HG02852 (cell line): ENCODE data around the gene PCSK5.

Source experiments
- ATAC-seq: cut with Tn5 transposase; IDR thresholded peaks from one replicate; pipeline ENCODE4 v1.9.1; 2021; ENCODE audit warnings: mild to moderate bottlenecking, moderate library complexity; ENCODE audit not compliant: unreplicated experiment

PCSK5 gene

DNA sequence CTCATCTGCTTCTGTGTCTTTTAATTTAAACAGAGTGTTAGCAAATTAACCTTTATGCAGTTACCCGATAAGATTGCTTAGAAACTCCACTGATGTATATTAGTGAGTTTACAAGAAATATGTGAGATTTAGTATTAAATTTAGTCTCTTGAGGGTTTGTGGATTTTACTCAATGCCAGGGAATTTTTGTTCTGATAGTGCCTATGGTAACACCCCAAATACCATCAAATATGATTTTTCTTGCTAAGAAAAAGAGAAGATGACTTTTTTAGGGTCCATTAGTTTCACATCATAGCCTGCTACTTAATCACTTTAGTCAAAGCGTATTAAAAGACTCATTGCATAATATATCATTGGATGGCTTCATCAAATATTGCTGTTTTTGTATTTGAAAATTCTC lies 224.9 kb downstream of the PCSK5 start:
- ATAC-seq = no peak

DNA sequence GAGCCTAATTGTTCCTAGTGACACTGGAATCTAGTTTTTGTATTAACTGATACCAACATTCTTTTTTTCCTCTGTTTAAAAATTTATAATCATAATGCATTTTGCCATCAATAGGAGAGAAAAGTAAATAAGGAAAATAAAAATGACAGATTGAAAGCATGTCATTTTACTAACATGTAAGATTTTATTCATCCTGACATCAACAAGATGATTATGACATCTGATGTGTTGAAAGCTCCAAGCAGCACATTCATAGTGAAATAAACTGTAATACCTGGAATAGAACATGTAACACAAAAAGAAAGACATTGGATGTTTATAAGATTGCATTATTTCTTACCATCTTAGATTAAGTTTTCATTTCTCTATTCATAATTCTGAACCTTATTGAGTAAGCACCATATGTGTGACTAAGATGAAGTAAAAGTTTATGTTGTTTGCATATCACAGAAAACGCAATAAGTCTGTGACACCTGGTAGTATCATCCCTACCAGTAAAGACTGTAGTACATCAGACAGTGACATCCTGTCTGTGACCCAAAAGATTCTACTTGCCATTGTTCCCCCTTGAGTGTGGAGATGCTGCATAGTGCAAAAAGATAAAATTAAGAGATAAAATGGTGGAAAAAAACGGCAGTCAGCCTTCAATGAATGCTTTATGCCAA lies 225.6 kb downstream of the PCSK5 start:
- no peak for ATAC-seq

- ATAC-seq = no peak
Observed at GRCh38 chr9:76116913-76117312, 226.4 kb downstream of the PCSK5 start.

- no peak for ATAC-seq
Observed at GRCh38 chr9:76127637-76128036, 237.2 kb downstream of the PCSK5 start.

- no peak for ATAC-seq
Observed at GRCh38 chr9:76135902-76136301, 245.4 kb downstream of the PCSK5 start.

DNA sequence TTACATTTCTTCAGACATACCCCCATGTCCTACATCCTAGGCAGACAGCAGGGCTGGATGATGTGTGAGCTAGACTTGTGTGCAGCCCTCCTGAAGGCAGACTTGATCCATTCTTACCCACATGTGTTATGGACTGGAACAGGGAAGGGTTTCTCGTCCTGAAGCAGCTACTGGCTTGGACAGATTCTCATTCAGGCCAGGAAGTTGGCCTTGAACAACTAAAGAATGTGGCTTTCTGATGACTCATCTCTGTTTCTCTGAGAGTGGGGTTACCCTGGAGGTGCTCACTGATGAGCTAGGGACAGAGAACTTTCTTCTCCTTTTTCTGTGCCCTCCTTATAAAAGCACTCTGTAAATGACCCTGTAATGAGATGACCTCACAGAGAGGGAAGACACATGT lies 246.5 kb downstream of the PCSK5 start:
- ATAC-seq = peak; percentile 56

GRCh38 chr9:76137931-76138330 lies 247.5 kb downstream of the PCSK5 start:
- ATAC-seq = no peak

GRCh38 chr9:76138360-76138759 lies 247.9 kb downstream of the PCSK5 start:
- ATAC-seq = no peak

GRCh38 chr9:76143834-76144233 lies 253.4 kb downstream of the PCSK5 start:
- ATAC-seq = no peak

DNA sequence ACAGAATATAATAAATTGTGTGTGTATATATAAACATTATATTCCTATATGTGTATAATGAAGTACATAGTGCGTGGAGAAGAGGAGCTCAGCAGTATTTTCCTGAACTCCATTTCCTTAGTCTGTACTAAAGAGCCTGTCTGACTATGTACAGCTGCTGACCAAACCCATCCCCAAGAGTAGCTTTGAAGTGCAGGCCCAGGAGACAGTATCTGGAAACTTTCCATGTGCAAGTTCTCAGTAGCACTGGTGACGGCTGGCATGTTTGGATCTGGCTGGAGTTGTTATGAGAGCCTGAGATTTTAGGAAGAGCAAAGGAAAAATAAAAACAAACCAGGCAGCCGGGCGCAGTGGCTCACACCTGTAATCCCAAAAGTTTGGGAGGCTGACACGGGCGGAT lies 259.5 kb downstream of the PCSK5 start:
- no peak for ATAC-seq

DNA sequence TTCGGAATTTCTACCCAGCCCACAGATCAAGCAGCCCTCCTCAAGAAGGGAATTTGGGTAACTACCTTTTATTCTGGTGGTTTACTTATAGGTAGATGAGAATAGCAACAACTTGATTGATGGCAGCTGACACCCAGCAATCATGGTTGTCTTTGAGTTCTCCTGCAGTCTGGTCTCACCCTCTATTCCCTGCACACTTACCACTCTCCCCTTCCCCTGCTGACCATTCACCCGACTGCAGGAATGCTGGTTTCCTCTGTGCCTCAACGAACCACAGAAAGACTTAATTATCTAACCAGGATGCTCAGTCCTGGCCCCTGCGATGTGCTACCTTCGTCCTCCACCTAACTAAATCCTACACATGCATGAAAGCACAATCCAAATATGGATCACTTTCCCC lies 260.8 kb downstream of the PCSK5 start:
- no peak for ATAC-seq

DNA sequence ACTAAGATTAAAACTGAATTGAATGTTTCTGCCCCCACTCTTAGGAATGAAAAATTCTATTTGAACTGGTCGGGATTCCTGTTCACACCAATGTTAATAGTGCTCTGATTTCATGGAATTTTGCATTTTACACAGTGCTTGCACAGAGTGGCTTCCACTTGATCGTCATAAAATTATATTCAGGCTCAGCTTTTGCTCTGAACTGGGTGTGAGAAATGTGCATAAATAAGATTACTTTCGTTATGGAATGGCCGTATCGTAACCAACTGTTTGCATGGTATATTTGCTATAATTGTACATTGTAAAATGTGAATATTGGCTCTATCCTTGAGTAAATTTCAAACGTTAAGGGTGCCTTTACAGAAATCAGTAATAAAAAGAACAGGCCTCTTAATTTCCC lies 262.9 kb downstream of the PCSK5 start:
- no peak for ATAC-seq

GRCh38 chr9:76153902-76154629 lies 263.6 kb downstream of the PCSK5 start:
- ATAC-seq = no peak

DNA sequence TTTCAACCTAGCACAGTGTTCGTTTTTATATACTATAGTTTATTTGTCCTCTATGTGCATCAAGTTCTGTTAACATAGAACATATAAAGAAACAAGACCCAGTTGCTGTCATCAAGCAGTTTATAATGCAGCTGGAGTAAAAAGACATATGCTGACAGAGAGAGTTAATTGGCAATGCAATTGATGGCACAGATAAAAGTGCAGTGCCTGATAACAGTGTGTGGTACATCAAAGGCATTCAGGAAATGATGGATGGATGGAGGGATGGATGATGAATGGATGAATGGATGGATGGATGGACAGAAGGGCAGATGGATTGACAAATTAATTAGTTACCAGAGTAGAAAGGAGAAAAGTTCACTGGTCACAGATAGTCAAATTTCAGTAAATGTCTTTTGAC lies 264.9 kb downstream of the PCSK5 start:
- no peak for ATAC-seq

DNA sequence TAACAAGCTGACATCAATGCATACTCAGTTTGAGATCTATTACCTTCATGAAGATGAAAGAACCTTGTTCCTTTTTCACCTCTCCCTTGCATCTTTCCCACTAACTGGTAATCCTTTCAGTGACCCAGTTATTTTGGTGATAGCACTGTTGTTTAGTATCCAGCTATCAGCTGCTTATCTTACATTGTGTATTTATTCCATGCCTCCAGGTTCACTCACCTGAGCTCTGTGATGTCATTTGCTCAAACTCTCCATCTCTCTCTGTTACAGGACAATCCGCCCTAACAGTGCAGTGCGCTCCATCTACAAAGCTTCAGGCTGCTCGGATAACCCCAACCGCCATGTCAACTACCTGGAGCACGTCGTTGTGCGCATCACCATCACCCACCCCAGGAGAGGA lies 268.2 kb downstream of the PCSK5 start:
- no peak for ATAC-seq

DNA sequence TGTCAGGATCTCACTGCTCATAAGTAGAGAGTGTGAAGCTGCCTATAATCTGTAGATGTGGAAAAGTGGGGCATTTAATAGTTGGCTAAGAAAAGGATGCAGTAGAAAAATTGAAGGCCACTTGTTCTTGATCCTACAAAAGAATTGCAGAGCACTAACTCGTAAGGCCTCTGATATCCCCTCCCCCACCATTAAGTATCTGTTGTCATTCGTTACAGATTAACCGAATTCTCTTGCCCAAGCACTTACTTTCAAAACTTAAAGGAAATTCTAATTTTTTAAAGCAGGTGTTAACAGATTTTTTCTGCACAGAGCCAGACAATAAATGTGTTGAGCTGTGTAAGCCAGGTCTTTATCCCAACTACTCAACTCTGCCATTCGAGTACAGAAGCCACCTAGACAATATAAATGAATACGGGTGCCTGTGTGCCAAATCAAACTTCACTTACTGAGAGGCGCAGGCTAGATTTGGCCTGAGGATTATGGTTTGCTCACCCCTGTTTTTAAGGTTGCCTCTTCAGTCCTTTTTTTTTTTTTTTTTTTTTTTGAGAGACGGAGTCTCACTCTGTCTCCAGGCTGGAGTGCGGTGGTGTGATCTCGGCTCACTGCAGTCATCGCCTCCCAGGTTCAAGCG lies 268.9 kb downstream of the PCSK5 start:
- no peak for ATAC-seq

- ATAC-seq = no peak
Observed at GRCh38 chr9:76161106-76161505, 270.6 kb downstream of the PCSK5 start.

DNA sequence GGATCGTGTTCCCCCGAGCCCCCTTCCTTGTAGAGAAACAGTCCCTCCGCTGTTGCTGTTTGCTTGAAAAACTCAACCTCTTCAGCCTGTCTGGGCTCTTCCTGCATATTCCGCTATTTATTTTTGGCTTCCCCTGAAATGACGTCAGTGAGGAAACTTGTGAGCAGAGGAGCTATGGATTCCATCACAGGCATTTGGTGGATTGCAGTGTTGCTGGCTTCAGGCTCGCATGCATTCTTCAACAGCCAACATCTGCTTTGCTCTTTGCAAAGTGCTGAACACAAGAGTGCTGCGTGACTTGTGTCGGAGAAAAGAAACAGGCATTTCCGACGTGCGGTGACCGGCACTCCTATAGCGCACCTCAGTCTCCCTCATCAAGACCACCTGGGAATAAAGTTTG lies 271.1 kb downstream of the PCSK5 start:
- no peak for ATAC-seq

DNA sequence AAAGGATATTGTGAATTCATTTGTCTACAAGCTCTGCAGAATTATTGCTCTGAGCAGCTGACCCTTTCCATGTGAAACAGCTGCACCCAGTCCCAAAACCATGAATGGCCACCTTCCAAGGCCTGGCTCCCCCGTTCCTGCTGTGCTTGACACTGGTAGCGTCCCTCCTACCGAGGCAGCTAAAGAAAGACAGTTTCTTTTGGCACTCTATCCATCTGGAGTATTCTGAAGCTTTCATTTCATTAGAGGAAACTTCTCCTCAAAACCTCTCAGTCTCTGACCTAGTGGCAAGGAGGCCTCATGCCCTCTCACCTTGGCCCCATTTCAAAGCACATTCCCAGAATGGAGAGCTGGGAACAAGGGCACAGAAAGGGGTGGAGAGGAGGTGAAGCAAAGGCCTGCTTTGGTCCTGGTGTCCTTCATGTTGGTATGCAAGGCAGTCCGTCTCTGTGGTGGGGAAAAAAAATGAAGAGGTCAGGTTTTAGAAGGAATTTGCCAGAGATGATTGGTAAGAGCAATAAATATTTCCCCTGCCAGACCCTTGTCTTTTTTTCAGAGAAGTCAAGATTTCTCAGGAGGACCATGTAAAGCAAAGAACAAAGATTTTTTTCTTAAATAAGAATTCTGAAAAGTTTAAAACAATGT lies 271.7 kb downstream of the PCSK5 start:
- ATAC-seq = no peak

DNA sequence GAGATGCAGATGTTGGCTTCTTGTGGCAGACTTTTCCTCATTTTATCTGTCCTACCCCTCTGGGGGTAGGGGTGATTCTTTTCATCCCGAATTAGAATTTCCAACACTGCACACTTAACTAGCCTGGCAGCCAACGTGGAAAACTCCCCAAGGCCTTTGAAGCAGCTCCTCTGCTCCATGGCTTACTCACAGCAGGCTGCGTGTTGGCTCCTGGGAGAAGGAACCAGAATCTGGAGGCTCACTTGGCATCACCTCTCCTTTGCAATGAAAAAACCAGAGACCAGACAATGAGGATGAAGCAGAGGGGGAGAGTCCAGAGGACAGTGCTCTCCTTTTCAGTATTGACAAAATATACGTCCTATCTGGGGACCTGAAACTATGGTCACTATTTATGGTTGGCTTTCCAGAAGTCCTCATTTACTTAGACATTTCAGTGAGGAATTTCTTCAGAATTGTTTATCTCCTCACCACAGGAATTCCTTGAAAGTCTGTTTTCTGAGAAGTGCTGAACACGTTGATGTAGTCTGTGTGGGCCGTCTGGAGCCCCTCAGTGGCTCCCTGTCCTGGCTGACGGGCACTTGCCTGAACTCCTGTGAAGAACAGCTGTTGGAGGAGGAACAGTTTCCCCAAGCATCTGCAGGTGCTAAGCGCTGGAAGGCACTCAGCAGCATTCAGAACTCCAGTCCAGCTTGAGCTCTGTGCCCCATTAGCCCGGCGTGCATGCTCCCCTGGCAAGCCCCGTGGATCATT lies 272.5 kb downstream of the PCSK5 start:
- no peak for ATAC-seq

GRCh38 chr9:76166526-76166925 lies 276.1 kb downstream of the PCSK5 start:
- no peak for ATAC-seq
